PFSK-1 (cell line): Measurements from ENCODE around the gene PXDN.

ENCODE experiments used
- FOXP2 ChIP-seq: optimal IDR thresholded peaks from 2 replicates; pipeline ENCODE3; 2011; ENCODE audit warnings: borderline replicate concordance, control low read depth, inconsistent platforms; ENCODE audit not compliant: insufficient read depth; ENCODE audit errors: extremely low read length, extremely low read depth
- POLR2AphosphoS5 ChIP-seq: IDR thresholded peaks from 2 replicates; pipeline ENCODE4 v1.6.1; 2012; ENCODE audit warnings: low read depth, mild to moderate bottlenecking, control low read depth, low read length, moderate library complexity
- SIN3A ChIP-seq: IDR thresholded peaks from 2 replicates; pipeline ENCODE4 v1.6.1; 2012; ENCODE audit warnings: mild to moderate bottlenecking, low read length, moderate library complexity, borderline replicate concordance; ENCODE audit not compliant: insufficient read depth
- TAF1 ChIP-seq: IDR thresholded peaks from 2 replicates; pipeline ENCODE4 v1.6.1; 2012; ENCODE audit warnings: low read length, control low read depth, borderline replicate concordance; ENCODE audit not compliant: insufficient read depth
- TF ChIP-seq, protein P1 (sequence below), 2 experiments: IDR thresholded peaks; 2 replicates each; pipeline versions ENCODE4 v1.6.1 to v1.8.0; 2011 to 2012; ENCODE audit warnings: low read depth in 2 of 2, low read length in 2 of 2, control low read depth in 1 of 2, inconsistent platforms in 1 of 2, mild to moderate bottlenecking in 1 of 2, moderate library complexity in 1 of 2; ENCODE audit not compliant: insufficient read depth in 1 of 2

Gene PXDN

DNA sequence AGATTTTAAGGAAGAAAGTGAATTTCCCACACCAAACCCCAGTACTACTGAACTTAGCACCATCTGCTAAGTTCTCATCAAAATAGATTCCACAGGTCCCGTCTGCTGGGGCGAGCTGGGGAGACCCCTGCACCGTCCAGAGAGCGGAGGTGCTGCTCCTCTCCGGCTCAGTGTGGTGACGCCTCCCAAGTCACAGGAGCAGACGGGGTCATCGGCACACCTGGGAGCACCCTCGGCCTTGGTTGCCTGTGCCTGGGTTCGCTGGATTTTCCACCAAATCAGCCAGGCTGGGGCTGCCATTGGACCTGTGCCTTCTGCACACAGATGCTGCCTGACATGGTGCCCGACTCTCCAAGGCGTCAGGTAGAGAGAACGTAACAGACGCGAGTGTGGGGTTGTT is 141.3 kb downstream of the PXDN start:
- TF ChIP-seq, protein P1, sequence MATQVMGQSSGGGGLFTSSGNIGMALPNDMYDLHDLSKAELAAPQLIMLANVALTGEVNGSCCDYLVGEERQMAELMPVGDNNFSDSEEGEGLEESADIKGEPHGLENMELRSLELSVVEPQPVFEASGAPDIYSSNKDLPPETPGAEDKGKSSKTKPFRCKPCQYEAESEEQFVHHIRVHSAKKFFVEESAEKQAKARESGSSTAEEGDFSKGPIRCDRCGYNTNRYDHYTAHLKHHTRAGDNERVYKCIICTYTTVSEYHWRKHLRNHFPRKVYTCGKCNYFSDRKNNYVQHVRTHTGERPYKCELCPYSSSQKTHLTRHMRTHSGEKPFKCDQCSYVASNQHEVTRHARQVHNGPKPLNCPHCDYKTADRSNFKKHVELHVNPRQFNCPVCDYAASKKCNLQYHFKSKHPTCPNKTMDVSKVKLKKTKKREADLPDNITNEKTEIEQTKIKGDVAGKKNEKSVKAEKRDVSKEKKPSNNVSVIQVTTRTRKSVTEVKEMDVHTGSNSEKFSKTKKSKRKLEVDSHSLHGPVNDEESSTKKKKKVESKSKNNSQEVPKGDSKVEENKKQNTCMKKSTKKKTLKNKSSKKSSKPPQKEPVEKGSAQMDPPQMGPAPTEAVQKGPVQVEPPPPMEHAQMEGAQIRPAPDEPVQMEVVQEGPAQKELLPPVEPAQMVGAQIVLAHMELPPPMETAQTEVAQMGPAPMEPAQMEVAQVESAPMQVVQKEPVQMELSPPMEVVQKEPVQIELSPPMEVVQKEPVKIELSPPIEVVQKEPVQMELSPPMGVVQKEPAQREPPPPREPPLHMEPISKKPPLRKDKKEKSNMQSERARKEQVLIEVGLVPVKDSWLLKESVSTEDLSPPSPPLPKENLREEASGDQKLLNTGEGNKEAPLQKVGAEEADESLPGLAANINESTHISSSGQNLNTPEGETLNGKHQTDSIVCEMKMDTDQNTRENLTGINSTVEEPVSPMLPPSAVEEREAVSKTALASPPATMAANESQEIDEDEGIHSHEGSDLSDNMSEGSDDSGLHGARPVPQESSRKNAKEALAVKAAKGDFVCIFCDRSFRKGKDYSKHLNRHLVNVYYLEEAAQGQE (IDR thresholded peaks at IDR 0.05; ENCODE audit: insufficient read depth in 1 of 2, low read depth in 2 of 2, low read length in 2 of 2) = no peak
- TF ChIP-seq POLR2AphosphoS5 = no peak
- no peak for TF ChIP-seq TAF1
- TF ChIP-seq FOXP2 = no peak
- no peak for TF ChIP-seq SIN3A

DNA sequence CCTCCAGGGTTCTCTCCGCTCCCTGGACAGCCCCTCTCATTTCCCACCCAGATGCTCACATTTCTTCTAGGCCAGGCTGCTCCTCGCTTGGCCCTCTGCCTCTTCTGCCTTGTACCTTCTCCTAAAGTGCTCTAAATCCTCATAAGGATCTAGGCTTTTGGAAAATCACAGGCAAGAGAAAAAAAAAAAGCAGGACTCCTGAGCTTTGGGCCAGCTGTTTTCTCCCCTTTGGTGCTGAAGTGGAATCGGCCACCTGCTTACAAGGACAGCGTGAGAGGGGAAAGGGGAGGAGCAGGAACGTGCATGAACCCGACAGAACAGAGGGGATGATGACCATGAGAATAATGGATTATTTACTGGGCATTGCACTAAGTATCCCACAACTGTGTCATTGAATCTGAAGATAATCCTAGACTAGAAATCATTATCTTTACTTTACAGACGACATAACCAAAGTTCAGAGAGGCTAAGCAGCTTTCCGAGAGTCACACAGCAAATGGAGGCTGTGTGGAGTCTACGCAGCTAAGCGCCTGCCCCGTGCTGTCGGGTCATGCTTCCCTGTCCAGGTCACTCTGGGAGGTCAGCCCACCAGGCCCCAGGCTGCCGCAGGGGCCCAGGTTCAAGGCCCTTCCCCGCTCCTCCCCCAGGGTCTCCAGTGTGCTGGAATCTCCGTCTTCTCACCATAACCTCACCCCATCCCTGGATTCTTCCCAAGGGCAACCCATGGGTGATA is 141.9 kb downstream of the PXDN start:
- no peak for TF ChIP-seq SIN3A

DNA sequence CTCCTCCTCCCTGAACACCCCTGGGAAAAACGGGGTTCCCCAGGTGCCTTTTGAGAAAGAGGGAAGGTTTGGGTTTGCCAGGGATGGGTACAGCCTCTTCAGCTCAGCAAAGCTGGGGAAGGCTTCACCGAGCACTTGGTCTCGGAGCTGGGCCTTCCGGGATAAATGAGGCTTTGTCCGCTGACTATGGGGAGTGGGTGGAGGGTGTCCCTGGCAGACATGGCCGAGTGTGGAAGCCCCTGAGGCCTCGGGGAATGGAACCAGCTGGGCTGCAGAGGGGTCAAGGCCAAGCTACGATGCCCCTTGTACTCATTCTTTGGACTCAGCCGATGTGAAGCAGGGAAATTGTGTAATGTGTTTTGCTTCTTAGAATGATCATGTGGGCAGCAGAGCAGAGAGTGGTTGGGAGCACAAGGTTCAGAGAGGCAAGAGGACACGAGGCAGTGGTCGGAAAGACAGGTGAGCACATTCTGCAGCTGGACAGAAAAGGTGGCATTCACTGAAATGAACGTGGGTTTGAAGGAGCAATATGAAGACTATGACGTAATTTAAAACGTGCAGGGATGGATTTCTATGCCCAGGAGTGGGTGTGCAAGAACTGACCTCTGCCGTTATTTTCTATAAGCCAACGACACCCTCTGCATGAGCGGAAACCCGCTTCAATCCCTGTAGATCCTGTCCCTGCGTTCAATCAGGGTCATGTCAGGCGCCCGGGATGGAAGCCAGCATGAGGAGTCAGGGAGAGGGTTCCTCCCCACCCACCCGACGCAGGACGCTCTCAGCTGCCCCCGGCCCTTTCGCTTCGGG is 142.6 kb downstream of the PXDN start:
- TF ChIP-seq TAF1 (no peak), FOXP2 (no peak), SIN3A (no peak)

DNA sequence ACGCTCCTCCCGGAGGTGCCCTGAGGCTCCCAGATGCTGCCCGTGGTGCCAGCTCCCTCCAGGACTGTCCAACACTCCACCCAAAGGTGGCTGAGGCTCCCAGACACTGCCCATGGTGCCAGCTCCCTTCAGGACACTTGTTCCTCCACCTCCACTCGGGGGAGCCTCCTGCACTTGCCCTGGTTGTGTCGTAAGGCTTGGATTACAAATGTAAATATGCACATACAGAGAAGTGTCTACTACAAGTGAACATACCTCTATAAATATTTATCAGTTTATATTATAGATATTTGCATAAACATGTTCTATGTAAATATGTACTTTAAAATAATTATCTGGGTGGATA is 143.3 kb downstream of the PXDN start:
- TF ChIP-seq FOXP2 = no peak
- TF ChIP-seq SIN3A = no peak
- TF ChIP-seq TAF1 = no peak
- TF ChIP-seq POLR2AphosphoS5 = no peak
- TF ChIP-seq, protein P1 (IDR thresholded peaks at IDR 0.05; ENCODE audit: insufficient read depth in 1 of 2, low read depth in 2 of 2, low read length in 2 of 2) = no peak

DNA sequence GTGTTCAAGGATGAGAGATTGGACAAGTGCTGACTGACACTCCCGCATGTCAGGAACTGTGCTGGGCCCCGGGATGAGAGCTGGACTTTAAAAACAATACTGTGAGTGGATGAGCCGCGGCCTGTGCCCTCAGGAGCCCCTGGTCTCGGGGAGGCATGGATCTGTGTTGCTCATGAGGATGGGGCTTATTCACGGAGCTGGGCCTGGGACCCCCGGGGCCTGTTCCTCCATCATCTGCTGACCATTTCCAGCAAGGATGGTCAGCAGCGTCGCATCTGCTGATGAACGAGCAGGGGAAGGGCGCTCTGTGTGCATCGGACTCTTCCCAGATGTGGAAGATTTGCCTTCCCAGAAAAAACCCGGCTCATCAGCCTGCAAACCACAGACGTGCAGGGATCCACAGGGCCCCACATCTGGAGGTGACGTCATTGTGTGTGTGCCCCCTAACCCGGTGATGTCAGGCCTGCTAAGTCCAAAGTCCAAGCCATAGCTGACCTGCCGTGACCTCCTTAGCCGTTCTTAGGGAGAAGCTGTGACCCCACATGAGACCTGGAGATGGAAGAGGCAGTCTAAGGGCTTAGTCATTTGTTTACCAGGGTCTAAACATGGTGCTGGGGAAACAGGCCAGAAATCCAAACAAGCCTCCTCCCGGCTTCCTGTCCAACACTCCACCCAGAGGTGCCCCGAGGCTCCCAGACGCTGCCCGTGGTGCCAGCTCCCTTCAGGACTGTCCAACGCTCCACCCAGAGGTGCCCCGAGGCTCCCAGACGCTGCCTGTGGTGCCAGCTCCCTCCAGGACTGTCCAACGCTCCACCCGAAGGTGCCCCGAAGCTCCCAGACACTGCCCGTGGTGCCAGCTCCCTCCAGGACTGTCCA is 143.9 kb downstream of the PXDN start:
- TF ChIP-seq POLR2AphosphoS5 = no peak
- no peak for TF ChIP-seq TAF1
- no peak for TF ChIP-seq SIN3A
- TF ChIP-seq FOXP2 = no peak
- TF ChIP-seq, protein P1 (IDR thresholded peaks at IDR 0.05; ENCODE audit: insufficient read depth in 1 of 2, low read depth in 2 of 2, low read length in 2 of 2) = no peak
